ENCODE results near the gene TAF5L.

GRCh38 chr1:229629261-229629660, 3.3 kb upstream of the TAF5L start:
- TF ChIP-seq REST (IDR thresholded peaks at IDR 0.05; ENCODE audit: low read depth, low read length), result no peak
- TF ChIP-seq EP300 (IDR thresholded peaks at IDR 0.05; ENCODE audit: borderline replicate concordance in 1 of 2, control insufficient read depth in 1 of 2, low read depth in 2 of 2, low read length in 2 of 2), result no peak
- TF ChIP-seq BHLHE40 (IDR thresholded peaks at IDR 0.05; ENCODE audit: borderline replicate concordance in 1 of 2, low read depth in 2 of 2, low read length in 1 of 2), result no peak
- no peak for TF ChIP-seq NFXL1 (IDR thresholded peaks at IDR 0.05; ENCODE audit: borderline replicate concordance)
- TF ChIP-seq CHD2 (IDR thresholded peaks at IDR 0.05; ENCODE audit: borderline replicate concordance, low read depth, low read length), result no peak
- no peak for TF ChIP-seq SUPT20H (IDR thresholded peaks at IDR 0.05; ENCODE audit: borderline replicate concordance, control insufficient read depth, low read depth, low read length)
- no peak for TF ChIP-seq CTCF (IDR thresholded peaks at IDR 0.05 in 2 of 3, conservative IDR thresholded peaks at IDR 0.05 in 1 of 3; ENCODE audit: control insufficient read depth in 2 of 3, extremely low read depth in 1 of 3, insufficient read depth in 1 of 3, low read depth in 3 of 3, low read length in 3 of 3)
- TF ChIP-seq POLR2AphosphoS5 (IDR thresholded peaks at IDR 0.05; ENCODE audit: low read length), result no peak

All from GM12878 (cell line).